CD4-positive, alpha-beta T cell treated with Interleukin-2 at 100 ng/mL for 4 hours (primary cell): ENCODE measurements around the gene KLHDC8A.
A peak's percentile ranks its signal among the peaks of the same experiment; 100 is the strongest.
"Not testable (repeated sequence)": the region's sequence is repeated elsewhere in the genome, so short reads cannot be mapped to it uniquely, and the experiment has no call there.

Experiments used
- DNase-seq: peaks from one replicate; pipeline ENCODE4 v3.0.0-alpha.2; 2020; ENCODE audit warnings: low spot score

The KLHDC8A gene

GRCh38 chr1:205318231-205318991, 38.3 kb downstream of the KLHDC8A start:
- DNase-seq: no peak

DNA sequence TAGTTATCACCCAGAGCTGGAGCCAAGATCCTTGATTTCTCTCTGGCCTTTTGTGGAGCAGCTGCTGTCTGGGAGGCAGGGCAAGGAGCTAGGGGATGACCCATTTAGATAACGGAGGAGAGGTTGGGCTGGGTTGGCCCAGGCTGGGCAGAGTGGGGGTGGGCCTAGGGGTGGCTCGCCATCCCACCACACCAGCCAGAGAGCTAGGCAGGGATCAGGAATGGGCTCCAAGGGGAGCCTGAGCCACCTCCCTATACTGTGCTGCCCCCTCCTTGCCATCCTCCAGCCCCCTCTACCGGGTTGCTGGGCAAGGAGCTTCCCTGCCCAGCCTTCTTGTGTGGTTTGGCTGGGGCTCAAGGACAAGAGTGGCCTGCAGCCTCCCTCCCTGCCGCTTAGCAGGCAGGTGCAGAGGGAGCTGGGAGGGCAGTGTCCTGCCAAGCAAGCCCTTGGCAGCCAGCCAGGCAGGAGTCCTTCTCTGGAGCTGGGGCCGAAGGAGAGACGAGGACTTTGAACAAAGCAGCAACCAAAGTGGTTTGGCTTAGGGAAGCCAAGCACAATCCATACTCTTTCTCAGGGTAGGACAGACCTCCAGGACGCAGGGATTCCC, 39.3 kb downstream of the KLHDC8A start:
- DNase-seq: no peak

DNA sequence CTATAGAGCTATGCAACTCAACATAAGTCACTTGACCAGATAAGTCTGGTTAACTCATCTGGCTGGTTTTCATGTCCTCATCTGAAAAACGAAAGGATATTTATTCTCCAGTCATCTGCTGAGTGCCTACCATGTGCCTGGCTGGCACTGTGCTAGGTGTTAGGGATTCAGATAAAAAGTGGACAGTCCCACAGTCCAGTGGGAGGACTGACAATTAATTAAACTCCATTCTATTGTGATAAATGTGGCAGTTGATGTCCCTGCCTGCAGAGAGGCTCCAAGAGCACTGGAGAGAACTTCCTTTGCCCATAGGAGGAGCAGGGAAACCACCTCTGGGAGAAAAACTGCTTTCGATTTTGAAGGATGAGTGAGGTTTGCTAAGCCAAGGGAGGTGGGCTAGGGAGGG, 40.6 kb downstream of the KLHDC8A start:
- no peak for DNase-seq

GRCh38 chr1:205315008-205315618, 41.6 kb downstream of the KLHDC8A start:
- DNase-seq: peak; percentile 18

- DNase-seq: peak; percentile 45
These were observed 43.0 kb downstream of the KLHDC8A start for GRCh38 chr1:205313563-205314308.

- no peak for DNase-seq
These were observed 43.7 kb downstream of the KLHDC8A start for GRCh38 chr1:205312866-205313562.

- no peak for DNase-seq
These were observed 45.6 kb downstream of the KLHDC8A start for GRCh38 chr1:205310976-205311704.

GRCh38 chr1:205309741-205310140, 47.0 kb downstream of the KLHDC8A start:
- DNase-seq: no peak

DNA sequence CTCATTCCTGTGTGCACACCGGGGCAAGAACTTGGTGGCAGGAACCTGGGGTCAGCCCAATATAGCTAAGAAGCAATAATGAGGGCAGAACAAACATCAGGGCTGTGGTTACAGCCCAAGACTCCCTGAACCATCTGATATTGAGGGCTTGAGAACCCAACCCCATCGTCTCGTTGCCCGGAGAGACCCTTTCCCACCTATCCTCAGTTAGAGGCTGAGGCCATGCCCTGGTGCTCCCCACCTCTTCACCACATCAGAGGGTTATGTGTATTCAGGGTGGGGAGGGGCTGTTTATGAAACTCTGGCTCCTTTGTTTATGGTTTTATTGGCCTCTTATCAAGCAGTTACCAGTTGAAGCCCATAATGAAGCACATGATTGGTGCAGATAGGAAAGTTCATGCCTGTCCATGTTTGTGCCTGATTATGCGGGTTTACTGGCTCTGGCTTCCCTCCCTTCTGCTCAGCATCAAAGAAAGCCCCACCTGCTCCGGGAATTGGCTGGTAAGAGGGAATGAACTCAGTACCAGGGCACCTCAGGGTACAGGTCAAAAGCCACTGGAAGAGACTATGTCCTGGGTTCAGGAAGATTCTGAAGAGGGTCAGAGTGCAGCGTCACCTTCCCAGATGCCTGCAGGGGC, 49.7 kb downstream of the KLHDC8A start:
- DNase-seq: no peak

- DNase-seq: no peak
These were observed 52.0 kb downstream of the KLHDC8A start for GRCh38 chr1:205304695-205305070.

- no peak for DNase-seq
These were observed 52.6 kb downstream of the KLHDC8A start for GRCh38 chr1:205304046-205304694.

DNA sequence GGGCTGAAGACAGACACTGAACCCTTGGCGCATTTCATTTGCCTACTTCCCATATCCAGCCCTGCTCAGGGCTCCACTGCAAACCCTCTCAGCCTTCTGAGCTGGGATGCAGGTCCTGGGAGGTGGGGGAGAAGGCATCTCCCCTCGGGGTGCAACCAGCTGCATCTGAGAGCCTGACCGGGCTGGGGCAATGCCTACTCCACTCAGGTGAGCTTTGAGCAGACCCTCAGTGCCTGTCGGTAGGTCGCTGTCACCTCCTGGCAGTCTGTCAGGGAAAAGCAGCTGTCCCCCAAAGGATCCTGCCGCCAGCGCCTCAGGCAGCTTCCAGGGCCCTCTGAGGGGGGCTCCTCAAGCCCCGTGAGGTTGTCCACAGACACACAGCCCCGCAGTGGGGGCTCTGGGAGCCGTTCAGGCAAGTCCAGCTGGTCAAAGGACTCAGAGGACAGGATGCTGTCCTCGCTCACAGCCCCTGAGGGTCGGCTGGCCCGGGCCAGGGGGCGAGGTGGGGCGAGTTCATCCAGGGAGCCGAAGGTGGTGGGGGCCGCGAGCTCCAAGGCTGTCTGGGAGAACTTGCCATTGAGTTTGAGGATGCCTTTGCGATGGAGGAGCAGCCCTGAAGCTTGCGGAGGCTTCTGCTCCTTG, 53.4 kb downstream of the KLHDC8A start:
- DNase-seq: no peak

DNA sequence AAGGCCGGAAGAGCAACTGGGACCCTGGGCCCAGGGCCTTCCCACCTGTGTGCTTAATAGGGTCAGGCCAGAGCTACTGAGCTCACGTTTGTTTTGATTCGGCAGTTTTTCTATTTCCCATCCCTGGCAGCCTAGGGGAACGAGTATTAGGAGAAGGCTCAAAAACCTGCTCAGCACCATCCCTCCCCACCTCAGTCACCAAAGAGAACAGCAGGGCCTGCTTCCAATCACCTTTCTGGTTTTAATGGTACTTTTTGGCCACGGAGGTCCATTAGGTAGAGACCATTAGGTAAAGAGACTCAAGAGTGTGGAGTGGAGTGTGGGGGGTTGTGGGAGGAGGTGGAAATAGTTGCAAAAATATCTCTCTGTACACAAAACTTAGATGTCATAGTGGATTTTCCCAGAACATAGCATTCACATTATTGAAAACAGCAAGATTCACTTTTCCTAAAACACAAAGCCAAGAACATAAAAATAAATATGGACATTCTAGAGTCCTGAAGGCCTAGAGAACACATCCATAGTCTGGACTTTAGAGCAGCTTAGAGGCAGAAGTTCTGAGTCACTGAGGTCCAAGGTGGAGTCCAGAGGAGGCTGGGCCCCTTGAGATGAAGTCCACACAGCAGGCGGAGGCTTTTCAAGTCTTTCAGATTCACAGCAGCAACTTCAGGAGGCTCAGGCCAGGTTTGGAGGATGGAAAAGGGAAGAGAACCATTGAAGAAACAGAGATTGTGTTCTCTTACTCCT, 54.7 kb downstream of the KLHDC8A start:
- DNase-seq: no peak

DNA sequence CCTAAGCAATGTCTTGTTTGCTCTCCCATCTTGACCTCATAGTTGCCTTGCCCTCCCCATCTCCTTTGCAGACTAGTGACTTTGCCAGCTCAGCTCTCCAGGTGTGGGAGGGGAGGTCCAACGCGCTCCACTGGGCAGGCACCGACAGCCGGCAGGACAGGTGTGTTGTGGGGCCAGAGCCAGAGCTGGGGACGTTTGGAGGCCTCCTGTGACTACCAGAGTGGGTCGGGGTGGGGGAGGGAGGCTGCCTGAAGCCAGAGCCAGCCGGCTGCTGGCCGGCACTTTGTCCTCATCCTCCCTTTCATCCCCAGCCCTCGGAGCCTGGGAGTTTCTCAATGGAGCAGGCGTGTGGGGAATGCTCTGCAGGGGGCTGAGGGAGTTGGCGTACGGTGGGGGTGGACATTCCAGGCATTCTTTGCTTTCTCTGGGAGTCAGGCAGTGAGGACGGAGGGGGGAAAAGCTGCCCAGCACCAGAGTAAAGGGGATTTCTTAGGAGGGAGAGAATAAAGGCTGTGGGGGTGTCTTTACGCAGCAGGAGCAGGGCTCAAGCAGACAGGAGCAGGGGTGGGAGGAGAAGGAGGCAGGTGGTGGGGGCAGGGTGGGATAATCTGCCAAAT, 55.4 kb downstream of the KLHDC8A start:
- no peak for DNase-seq

DNA sequence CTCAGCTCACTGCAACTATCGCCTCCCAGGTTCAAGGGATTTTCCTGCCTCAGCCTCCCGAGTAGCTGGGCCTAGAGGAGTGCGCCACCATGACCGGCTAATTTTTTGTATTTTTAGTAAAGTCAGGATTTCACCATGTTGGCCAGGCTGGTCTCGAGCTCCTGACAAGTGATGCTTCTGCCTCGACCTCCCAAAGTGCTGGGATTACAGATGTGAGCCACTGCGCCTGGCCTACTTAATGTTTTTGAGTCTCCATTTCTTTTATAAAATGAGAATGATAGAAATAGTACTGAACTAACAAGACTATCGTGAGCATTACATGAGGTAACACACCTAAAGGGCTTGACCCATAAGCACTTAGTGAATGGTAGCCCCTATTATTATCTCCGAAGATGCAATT, 56.6 kb downstream of the KLHDC8A start:
- DNase-seq: no peak

- no peak for DNase-seq
These were observed 58.3 kb downstream of the KLHDC8A start for GRCh38 chr1:205298191-205298994.

DNA sequence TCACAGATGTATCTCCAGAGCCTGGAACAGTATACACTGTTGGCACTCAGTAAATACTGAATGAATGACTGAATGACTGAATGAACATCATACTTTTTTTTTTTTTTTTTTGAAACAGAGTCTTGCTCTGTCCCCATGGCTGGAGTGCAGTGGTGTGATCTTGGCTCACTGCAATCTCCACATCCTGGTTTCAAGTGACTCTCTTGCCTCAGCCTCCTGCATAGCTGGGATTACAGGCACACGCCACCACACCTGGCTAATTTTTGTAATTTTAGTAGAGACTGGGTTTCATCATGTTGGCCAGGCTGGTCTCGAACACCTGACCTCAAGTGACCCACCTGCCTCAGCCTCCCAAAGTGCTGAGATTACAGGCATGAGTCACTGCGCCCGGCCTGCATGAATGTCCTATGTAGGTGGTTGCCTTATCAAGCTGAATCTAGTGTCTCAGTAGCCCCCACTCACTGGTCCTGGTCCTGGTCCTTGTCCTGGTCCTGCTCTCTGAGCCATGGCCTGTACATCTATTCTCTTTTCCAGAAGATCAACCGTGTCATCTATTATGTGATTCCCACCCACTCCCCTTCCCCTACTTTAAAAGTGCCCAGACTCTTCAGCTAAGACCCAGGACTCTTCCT, 59.1 kb downstream of the KLHDC8A start:
- not testable (repeated sequence) for DNase-seq
